Stimulated activated CD8-positive, alpha-beta memory T cell treated with anti-CD3 and anti-CD28 coated beads, Interleukin-4, amount 100 ng/mL, for 24 hours (primary cell): ENCODE measurements around the gene FLACC1.
"Not testable (repeated sequence)": the region's sequence is repeated elsewhere in the genome, so short reads cannot be mapped to it uniquely, and the experiment has no call there.

ENCODE experiments used
- DNase-seq: peaks from one replicate; pipeline ENCODE4 v3.0.0-alpha.2; 2020; ENCODE audit warnings: low read depth

Gene FLACC1

DNA sequence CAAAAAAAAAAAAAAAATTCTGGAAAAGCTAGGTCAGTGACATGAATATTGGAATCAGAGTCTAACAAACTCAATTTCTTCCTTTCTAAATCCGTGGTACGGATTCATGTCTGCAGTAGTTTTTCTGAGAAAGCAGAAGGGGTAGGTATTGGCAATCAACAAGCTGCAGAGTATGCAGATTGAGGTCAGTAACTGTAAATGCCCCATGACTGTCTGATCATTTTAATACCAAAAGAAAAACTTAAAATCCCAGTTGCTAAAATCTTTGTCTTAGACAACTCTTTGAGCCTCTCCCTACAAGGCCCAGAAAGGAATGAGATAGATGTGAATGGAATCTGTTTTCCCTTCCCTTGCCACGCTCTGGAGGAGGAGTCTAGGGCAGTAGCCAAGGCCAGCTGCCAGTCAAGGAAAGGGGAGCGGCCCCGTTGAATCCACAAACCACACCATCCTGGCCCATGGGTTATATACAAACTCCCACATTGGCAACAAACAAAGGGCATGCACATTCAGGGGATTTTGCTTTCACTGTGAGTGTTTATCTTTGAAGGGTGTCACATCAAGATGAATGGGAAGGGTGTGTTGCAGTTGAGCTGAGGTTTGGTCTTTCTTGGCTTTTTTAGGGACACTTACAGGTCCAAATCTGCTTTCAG is 102.9 kb downstream of the FLACC1 start:
- DNase-seq: no peak

DNA sequence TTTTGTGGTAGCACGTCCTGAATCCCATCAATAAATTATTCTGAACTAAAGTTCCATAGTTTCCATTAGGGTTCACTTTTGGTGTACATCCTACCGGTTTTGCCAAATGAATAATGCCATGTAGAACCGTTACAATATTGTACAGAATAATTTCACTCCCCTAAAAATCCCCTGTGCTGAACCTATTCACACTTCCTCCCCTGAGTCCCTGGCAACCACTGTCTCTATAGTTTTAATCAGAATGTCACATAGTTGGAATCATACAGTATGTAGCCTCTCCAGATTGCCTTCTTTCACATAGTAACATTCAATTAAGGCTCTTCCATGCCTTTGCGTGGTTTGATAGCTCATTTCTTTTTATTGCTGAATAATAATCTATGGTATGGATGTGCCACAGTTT is 106.4 kb downstream of the FLACC1 start:
- no peak for DNase-seq

DNA sequence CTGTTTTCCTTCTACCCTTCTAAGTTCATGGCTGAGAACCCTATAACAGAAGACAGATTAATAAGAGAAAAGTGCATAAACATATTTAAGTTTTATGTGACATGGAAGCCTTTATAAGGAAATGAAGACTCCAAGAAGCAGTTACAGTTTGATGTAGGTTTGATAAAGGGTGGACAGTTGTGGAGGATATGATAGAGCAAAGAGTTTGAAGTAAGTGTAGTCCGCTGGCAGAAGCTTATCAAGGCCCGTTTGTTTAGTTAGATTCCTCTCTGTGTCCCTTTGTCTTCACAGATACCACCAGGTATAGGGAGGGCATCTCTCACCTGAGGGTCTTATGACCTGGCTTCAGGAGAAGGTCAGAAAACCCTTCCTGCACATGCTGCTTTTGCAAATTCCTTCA is 107.3 kb downstream of the FLACC1 start:
- DNase-seq: no peak

DNA sequence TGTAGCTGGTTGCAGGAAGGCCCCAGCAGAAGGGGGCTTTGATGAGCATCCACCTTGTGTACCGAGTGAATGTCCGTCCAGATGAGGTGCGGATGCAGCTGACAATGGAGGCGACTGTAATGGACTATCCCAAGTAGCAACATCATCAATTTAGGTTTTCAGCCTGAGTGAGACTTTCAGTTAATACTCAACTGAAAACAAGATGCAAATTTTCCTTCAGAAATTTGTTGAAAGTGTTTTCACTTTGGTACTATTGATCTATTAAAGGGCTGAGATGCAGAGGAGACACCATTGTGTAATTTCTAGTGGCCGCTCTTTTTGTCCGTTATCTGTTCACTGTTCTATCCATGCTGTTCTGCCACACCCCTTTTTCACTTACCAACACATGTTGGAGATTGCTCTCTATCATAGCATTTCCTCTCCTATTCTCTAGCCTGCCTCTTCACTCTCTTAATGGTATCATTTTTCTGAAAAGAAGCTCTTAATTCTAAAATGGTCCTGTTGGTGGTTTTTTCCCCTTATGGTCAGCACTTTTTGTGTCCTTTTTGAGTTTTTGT is 108.8 kb downstream of the FLACC1 start:
- no peak for DNase-seq

DNA sequence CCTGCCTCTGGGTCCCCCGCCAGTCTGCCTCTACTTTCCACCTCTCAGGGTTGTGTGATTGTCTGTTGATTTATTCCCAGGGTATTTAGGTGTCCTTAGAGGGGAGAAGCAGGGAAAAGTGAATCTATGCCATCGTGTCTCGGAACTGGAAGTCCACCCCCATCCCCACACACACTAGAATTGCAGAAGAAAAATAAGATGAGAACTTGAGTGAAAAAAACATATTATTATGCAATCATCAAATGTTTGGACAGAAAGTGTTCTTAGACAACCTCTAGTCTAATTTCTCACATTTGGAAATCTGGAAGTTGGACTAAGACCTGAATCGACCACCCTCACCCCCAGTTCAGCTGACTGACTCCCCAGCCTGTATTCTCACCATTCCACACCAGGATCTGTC is 110.9 kb downstream of the FLACC1 start:
- DNase-seq: no peak

DNA sequence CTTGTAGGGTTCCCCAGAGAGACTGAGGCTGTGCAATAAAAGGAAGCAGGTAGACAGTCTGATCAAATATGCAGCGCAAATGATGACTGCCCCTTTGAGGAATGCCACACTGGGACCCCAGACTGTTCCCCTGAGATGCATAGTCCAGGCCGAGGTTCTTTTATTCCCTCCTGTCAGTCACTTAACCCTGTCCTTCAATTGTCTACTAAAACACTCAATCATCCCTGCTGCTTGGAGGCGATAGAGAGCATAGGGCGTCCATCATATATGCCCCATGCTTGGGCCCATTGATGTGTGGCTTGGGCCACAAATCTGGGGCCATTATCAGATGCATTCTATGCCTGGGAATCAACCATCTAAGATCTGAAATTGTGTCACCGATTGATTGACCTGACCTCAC is 112.3 kb downstream of the FLACC1 start:
- no peak for DNase-seq

DNA sequence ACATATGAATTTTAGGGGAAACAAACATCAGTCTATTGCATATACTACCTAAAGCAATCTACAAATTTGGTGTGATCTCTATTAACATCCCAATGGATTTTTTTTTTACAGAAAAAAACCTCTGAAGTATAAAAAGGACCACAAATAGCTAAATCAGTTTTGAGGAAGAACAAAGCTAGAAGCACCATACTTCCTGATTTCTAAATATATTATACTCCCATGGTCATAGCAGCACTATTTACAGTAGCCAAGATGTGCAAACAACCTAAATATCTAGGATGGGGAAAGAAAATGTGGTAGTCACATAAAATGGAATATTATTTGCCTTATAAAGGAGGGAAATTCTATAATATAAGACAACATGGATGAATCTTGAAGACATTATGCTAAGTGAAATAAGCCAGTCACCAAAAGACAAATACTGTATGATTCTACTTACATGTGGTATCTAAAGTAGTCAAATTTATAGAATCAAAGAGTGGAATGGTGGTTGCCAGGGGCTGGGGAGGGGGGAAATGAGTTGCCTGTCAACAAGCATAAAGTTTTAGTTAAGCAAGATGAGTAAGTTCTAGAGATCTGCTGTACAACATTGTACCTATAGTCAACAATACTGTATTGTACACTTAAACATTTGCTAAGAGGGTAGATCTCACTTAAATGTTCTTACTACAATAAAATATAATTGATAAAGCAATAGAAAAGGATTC is 114.4 kb downstream of the FLACC1 start:
- DNase-seq: no peak

DNA sequence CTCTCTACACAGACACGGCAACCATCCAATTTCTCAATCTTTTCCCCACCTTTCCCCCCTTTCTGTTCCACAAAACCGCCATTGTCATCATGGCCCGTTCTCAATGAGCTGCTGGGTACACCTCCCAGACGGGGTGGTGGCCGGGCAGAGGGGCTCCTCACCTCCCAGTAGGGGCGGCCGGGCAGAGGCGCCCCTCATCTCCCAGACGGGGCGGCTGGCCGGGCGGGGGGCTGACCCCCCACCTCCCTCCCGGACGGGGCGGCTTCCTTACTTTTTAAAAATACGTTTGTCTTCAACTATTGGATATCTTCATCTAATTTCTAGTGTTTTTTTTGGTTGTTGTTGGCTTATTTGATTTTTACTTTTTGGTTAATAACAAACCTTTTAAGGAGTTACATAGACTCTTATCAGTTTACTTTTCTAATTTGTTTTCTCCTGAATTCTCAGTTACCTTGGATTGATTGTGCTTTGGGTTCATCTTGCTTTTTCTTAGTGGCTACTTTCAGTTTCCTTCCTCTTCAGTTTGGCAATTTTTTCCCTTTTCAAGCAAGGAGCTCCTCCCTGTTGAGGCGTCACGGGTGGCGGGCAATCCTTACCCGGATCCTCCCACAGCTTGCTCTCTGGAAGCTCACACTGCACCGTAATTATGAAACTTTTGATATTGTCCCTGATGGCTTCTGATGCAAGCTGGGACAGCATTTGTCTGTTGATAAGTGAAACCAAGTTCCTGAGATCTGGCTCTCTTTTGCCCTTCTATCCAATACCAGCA is 117.8 kb downstream of the FLACC1 start:
- DNase-seq: not testable (repeated sequence)
